SH-SY5Y (cell line): ENCODE data around the gene PNLIPRP1.

Experiments
- GATA2 ChIP-seq: IDR thresholded peaks from 2 replicates; pipeline ENCODE4 v1.6.1; 2011; ENCODE audit warnings: mild to moderate bottlenecking, low read depth, low read length
- GATA3 ChIP-seq: IDR thresholded peaks from 2 replicates; pipeline ENCODE4 v1.6.1; 2011; ENCODE audit warnings: low read depth, mild to moderate bottlenecking, low read length, moderate library complexity

DNA sequence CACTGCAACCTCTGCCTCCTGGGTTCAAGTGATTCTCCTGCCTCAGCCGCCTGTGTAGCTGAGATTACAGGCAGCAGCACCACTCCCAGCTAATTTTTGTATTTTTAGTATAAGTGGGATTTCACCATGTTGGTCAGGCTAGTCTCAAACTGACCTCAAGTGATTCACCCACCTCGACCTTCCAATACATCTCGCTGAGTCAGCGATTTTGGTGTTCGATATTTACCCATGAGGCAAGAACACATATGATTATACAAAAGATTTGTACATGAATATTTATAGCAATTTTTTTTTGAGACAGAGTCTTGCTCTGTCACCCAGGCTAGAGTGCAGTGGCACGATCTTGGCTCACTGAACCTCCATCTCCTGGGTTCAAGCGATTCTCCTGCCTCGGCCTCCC is 25.2 kb upstream of the PNLIPRP1 start:
- no peak for TF ChIP-seq GATA2
- TF ChIP-seq GATA3: no peak
